ENCODE results near the gene KLHL3. TPM values are rescaled to one million over a fixed set of nuclear protein-coding genes. Genes with fewer than 3 reads are reported as not detected.
A peak's percentile ranks its signal among the peaks of the same experiment; 100 is the strongest.

KLHL3 gene
- polyA plus RNA-seq, 1 of the 3 experiments (the other 2 are of a cell fraction), result 3.8 TPM

- ChIA-PET CTCF (interaction anchor here (0.6 to 1.5 kb wide), 2 partner anchors 264 to 436 kb away, joined by 3 to 8 read pairs; no protein-coding TSS in a partner anchor), POLR2A (no interaction called here)
- Histone ChIP-seq H3K4me2 (no peak overlapping the region), H3K9me2 (no peaks in the 10 kb centered on the region), H3K27ac (ENCODE audit: low read depth in 2 of 2, low read length in 1 of 2) (no peak overlapping the region), H3F3A (replicated peaks; ENCODE audit: insufficient read depth) (no peaks in the 10 kb centered on the region), H4K20me1 (ENCODE audit: insufficient read depth) (no peaks in the 10 kb centered on the region), H3K36me3 (replicated peaks in 1 of 2; ENCODE audit: control insufficient read depth in 1 of 2, insufficient read depth in 2 of 2, low read length in 1 of 2) (no peaks in the 10 kb centered on the region), H3K9ac (no peak overlapping the region), H3K79me2 (ENCODE audit: insufficient read depth) (no peaks in the 10 kb centered on the region), H3K4me3 (ENCODE audit: low read depth in 2 of 2, low read length in 1 of 2) (no peak overlapping the region), H3K4me1 (ENCODE audit: control insufficient read depth in 1 of 2, insufficient read depth in 2 of 2, low read depth in 1 of 2, low read length in 1 of 2) (peaks cover 0 to 17% of the 10 kb centered on the region in 2 experiments; a peak in 2 of 4 replicates), H2AFZ (ENCODE audit: low read depth) (no peak overlapping the region), H3K27me3 (ENCODE audit: insufficient read depth) (no peaks in the 10 kb centered on the region; the same call in 1 of the 2 replicates), H3K9me3 (no peaks in the 10 kb centered on the region)
- peak in 1 of 2 experiments; percentile 14; a peak in 1 of 4 replicates for TF ChIP-seq EP300 (IDR thresholded peaks at IDR 0.05; ENCODE audit: borderline replicate concordance in 1 of 2, low read depth in 1 of 2, low read length in 1 of 2)
- no peak for TF ChIP-seq ZBTB33 (IDR thresholded peaks at IDR 0.05; ENCODE audit: borderline replicate concordance, low read depth)
- 8% methylated on average over 1 of the region's 1 CpG for WGBS (ENCODE audit: low lambda C conversion rate)
- DNase-seq, result no peak
These were observed 151.6 kb downstream of the KLHL3 start for GRCh38 chr5:137584262-137584661.

- no peak for TF ChIP-seq SIN3A (IDR thresholded peaks at IDR 0.05; ENCODE audit: borderline replicate concordance, low read depth, low read length)
- TF ChIP-seq EP300 (IDR thresholded peaks at IDR 0.05; ENCODE audit: borderline replicate concordance in 1 of 2, low read depth in 1 of 2, low read length in 1 of 2), result peak in 1 of 2 experiments; percentile 14; a peak in 1 of 4 replicates
- Histone ChIP-seq H3K4me3 (ENCODE audit: low read depth in 2 of 2, low read length in 1 of 2) (no peak overlapping the region), H3K9me2 (no peaks in the 10 kb centered on the region), H3F3A (replicated peaks; ENCODE audit: insufficient read depth) (no peaks in the 10 kb centered on the region), H3K9ac (no peak overlapping the region), H3K4me1 (ENCODE audit: control insufficient read depth in 1 of 2, insufficient read depth in 2 of 2, low read depth in 1 of 2, low read length in 1 of 2) (peaks cover 0 to 25% of the 10 kb centered on the region in 2 experiments; a peak in 2 of 4 replicates), H3K79me2 (ENCODE audit: insufficient read depth) (no peaks in the 10 kb centered on the region), H3K4me2 (no peak overlapping the region), H3K27me3 (ENCODE audit: insufficient read depth) (no peaks in the 10 kb centered on the region; the same call in 1 of the 2 replicates), H3K9me3 (no peaks in the 10 kb centered on the region), H3K36me3 (replicated peaks in 1 of 2; ENCODE audit: control insufficient read depth in 1 of 2, insufficient read depth in 2 of 2, low read length in 1 of 2) (no peaks in the 10 kb centered on the region), H3K27ac (ENCODE audit: low read depth in 2 of 2, low read length in 1 of 2) (no peak overlapping the region; a peak in 1 of 4 replicates), H2AFZ (ENCODE audit: low read depth) (no peak overlapping the region), H4K20me1 (ENCODE audit: insufficient read depth) (no peaks in the 10 kb centered on the region)
- DNase-seq, result no peak
- ChIA-PET POLR2A (no interaction called here), CTCF (interaction anchor here (1.2 to 1.4 kb wide), 2 partner anchors 22 to 46 kb away, joined by 4 to 5 read pairs; no protein-coding TSS in a partner anchor)
- 31% methylated on average over 3 of the region's 3 CpGs for WGBS (ENCODE audit: low lambda C conversion rate)
These were observed 152.8 kb downstream of the KLHL3 start for GRCh38 chr5:137583129-137583528.

- WGBS (ENCODE audit: low lambda C conversion rate), result 86% methylated on average over 4 of the region's 4 CpGs
- Histone ChIP-seq H3K79me2 (ENCODE audit: insufficient read depth) (no peaks in the 10 kb centered on the region), H2AFZ (ENCODE audit: low read depth) (no peak overlapping the region), H3K9me3 (no peaks in the 10 kb centered on the region), H3K36me3 (replicated peaks in 1 of 2; ENCODE audit: control insufficient read depth in 1 of 2, insufficient read depth in 2 of 2, low read length in 1 of 2) (no peaks in the 10 kb centered on the region), H3K4me2 (no peak overlapping the region), H3K27me3 (ENCODE audit: insufficient read depth) (no peaks in the 10 kb centered on the region; the same call in 1 of the 2 replicates), H3K4me3 (ENCODE audit: low read depth in 2 of 2, low read length in 1 of 2) (no peak overlapping the region), H3K27ac (ENCODE audit: low read depth in 2 of 2, low read length in 1 of 2) (no peak overlapping the region), H3K9ac (no peak overlapping the region), H3K4me1 (ENCODE audit: control insufficient read depth in 1 of 2, insufficient read depth in 2 of 2, low read depth in 1 of 2, low read length in 1 of 2) (peaks cover 0 to 25% of the 10 kb centered on the region in 2 experiments; a peak in 2 of 4 replicates), H4K20me1 (ENCODE audit: insufficient read depth) (no peaks in the 10 kb centered on the region), H3K9me2 (no peaks in the 10 kb centered on the region), H3F3A (replicated peaks; ENCODE audit: insufficient read depth) (no peaks in the 10 kb centered on the region)
- POLR2A ChIA-PET, result no interaction called here
- TF ChIP-seq CTCF (IDR thresholded peaks at IDR 0.05) (no peak), USF1 (IDR thresholded peaks at IDR 0.05; ENCODE audit: borderline replicate concordance, low read depth) (no peak), TCF12 (IDR thresholded peaks at IDR 0.05) (no peak), SMC3 (IDR thresholded peaks at IDR 0.05; ENCODE audit: low read depth, low read length) (no peak), POLR2AphosphoS5 (IDR thresholded peaks at IDR 0.05; ENCODE audit: low read depth, low read length) (no peak), RAD21 (IDR thresholded peaks at IDR 0.05; ENCODE audit: low read length) (no peak)
- DNase-seq, result no peak
- CTCF ChIA-PET, result no interaction called here
These were observed 153.7 kb downstream of the KLHL3 start for GRCh38 chr5:137582218-137582617.
